Urothelium cell line (cell line): ENCODE results near the gene C2orf49.
"Not testable (repeated sequence)": the region's sequence is repeated elsewhere in the genome, so short reads cannot be mapped to it uniquely, and the experiment has no call there.

Source experiments
- DNase-seq: peaks from one replicate; pipeline ENCODE4 v3.0.0; 2011; ENCODE audit warnings: low spot score, mixed read lengths
- FAIRE-seq: peaks from 2 replicates; lab custom pipeline; 2011; peaks lifted over from hg19 to GRCh38; lab: Jason Lieb, UNC

Gene C2orf49

GRCh38 chr2:105320651-105321215 is 16.6 kb upstream of the C2orf49 start:
- DNase-seq (no peak), FAIRE-seq (no peak)

DNA sequence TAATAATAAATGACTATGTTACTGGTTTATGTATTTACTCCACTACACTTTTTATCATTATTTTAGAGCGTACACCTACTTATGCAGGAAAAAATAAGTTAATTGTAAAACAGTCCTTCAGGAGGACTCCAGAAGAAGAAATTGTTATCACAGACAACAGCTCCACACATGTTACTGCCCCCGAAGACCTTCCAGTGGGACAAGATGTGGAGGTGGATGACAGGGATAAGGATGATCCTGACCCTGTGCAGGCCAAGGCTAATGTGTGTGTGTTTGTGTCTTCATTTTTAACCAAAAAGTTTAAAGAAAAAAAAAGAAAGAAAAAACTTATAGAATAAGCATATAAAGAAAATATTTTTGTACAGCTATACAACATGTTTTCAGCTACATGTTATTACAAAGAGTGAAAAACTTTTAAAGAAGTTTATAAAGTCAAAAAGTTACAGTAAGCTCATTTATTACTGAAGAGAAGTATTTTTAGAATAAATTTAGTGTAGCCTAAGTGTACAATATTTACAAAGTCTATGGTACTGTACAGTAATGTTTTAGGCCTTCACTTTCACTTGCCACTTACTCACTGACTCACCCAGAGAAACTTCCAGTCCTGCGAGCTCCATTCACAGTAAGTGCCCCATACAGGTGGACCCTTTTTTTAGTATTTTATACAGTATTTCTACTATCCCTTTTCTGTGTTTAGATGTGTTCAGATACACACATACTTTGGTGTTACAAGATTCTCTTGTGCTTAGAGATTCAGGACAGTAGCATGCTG is 15.3 kb upstream of the C2orf49 start:
- DNase-seq (no peak), FAIRE-seq (no peak)

DNA sequence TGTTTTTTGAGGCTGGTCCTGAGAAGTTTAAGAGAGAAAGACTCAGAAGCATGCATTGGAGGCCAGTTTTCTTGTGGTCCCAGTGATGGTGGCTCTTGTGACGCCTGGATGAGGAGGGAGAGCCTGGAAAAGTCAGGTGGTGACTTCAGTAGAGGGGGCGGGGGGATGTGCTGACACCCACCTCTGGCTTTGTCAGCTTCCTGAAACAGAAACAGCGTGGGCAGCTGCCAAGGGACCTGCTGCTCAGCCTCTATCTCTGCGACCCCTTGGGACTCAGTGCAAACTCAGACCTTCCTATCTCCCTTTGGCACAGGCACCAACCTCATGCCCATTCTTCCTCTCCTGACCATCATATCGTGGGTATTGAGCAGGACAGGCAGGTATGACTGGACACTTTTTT is 14.2 kb upstream of the C2orf49 start:
- no peak for FAIRE-seq
- no peak for DNase-seq

- FAIRE-seq (no peak), DNase-seq (no peak)
Observed at GRCh38 chr2:105324101-105324500, 13.2 kb upstream of the C2orf49 start.

- DNase-seq (peak; percentile 67), FAIRE-seq (no peak)
Observed at GRCh38 chr2:105324732-105325131, 12.6 kb upstream of the C2orf49 start.

- DNase-seq, result no peak
- FAIRE-seq, result no peak
Observed at GRCh38 chr2:105325389-105325963, 11.9 kb upstream of the C2orf49 start.

GRCh38 chr2:105327271-105327670 is 10.1 kb upstream of the C2orf49 start:
- FAIRE-seq, DNase-seq: not testable (repeated sequence)

DNA sequence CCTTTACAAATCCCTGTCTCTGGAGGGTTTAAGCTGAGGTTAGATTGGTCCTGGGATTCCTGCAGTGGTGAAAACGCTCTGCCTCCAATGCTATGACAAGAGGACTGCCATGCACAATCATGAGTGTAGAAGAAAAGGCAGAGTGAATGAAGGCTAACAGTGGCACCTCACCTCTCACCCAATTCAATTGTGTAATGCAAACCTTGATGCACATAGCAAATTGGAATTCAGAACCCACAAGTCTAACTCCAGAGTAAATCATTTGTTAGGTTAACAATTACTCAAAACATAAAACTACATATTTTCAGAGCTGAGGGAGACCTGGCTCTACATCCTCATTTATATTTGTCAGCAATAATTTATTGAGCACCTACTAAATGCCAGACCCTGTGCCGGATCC is 9.7 kb upstream of the C2orf49 start:
- DNase-seq (no peak), FAIRE-seq (no peak)

GRCh38 chr2:105328281-105329196 is 8.8 kb upstream of the C2orf49 start:
- DNase-seq, result peak; percentile 40
- FAIRE-seq, result no peak

DNA sequence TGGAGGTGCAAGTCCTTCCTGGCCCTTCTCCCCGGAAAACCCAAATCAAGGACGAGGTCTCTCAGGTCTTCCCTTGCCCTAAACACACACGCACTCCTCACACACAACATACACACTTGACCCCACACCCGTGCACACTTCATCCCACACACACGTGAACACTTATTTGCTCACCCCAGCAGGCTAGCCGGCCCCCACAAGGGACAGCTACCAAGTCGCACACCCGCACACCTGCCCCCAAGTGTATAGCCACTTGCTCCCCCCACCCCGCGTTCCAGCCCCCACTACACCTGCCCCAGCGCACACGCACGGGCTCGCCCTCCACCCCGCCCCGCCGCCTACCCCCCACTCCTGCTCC is 8.2 kb upstream of the C2orf49 start:
- peak; percentile 59 for FAIRE-seq
- peak; percentile 25 for DNase-seq

DNA sequence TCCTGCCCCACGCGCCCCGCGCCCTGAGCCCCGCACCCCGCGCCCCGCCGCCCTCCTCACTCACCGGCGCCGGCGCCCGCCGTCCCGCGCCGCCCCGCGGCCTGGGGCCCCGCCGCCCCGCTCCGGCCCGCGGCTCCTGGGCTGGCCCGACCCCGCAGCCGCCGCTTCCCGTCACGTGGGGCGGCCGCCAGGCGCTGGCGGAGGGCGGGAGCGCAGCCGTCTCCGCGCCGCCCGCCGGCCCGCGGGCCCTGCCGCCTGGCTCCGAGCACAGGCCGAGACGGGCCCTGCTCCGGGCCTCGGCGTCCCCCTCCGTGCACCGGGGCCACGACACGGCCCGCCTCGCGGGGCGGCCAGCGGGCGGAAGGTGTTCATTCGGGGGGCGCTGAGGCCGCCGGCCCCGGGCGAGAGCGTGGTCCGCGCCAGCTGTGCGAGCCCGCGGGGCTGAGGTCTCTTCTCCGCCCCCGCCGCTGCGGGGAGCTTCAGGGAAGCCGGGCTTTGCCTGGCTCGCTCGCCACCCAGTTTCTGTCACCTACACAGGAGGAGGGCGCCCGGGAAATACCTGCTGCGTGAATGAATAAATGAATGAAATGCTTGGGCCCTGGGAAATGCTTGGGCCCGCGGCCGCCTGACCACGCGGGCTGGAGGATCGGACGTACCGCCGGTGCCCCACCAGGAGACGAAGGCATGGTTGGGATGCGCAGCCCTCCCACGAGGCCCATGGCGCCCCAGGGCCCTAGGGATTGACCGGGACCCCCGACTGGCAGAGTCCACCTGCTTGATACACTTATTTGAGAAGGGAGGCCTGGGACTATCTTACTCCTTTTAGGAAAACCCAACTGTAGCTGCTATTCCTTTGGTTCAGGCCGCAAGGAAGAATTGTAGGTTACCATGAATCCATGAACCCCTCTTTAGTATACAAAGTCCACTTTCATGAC is 7.5 kb upstream of the C2orf49 start, which contains the start of gene TGFBRAP1:
Gene TGFBRAP1, minus strand, starts transcription at position 175 of the 935 bp plus-strand sequence. CDS start 21,434 bp downstream, outside the sequence.
- no peak for FAIRE-seq
- peak; percentile 88 for DNase-seq

GRCh38 chr2:105330681-105331375 is 6.5 kb upstream of the C2orf49 start:
- FAIRE-seq, result no peak
- no peak for DNase-seq

DNA sequence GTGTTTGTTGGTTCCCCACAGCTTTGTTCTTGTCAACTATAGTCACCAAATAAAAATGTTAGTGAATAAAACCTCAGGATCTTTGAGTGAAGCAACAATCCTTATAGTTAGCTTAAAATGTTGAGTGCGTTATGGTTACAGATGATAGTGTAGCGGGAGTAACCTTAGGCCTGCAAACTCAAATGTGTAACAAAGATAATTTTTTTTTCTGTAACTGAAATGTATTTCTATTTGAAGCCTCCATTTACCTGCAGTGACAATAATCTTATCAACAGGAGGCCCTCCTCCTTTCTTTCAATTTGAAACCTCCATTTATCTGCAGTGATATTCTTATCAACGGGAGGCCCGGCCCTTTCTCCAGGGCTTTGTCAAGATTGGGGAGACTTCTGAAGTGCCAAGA is 3.1 kb upstream of the C2orf49 start:
- no peak for FAIRE-seq

DNA sequence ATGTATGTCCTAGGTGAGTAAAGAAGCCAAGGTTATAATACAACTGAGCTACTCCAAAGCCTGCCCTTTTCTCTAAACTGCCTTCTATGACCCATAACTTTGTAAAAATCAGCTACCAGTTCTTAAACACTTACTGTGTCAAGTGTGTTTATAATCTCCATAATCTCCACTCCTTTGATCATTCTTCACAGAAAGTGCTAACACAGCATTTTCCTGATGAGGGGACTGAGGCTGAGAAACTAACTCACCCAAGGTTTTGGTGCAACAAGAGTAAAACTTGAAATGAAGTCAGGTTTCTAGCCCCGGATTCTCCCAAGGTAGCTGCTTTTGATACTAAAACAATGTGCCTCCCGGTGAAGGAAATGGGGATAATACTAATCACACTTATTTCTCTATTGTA is 1.9 kb upstream of the C2orf49 start:
- DNase-seq, result no peak
- no peak for FAIRE-seq

More for the DNA sequence above, 3.1 kb upstream of the C2orf49 start:
- DNase-seq, result no peak

DNA sequence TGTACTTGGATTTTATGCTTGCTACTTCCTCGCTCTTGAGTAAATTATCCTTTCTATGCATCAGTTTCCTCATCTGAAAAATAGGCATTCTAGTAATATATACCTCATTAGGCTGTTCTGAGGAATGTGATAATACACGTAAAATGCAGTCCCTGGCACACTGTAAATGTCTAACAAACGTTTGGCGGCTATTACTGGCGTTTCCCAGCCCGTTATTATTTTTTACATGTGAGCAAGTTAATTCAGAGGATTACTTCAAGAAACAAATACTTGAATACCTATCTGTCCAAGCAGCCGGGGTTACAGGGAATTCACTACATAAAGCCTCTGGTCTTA is 586 bp upstream of the C2orf49 start:
- FAIRE-seq (no peak), DNase-seq (no peak)

DNA sequence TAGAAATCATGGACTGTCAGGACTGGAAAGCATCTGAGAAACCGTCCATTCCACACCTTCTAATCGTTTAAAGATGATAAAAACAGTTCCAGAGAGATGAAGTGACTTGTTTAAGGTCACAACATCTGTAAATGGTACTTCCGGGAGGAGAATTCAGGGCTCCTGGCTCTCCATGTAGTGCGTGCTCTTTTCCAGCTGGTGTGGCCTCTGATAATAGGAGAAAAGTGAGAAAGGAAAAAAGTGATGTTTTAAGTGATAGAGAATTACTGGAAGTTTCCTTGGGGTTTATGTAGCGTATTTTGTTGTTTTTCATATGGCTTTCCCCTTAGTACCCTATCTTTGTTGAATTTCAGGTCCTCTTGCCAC is 663 bp downstream of the C2orf49 start:
- FAIRE-seq (no peak), DNase-seq (no peak)

- DNase-seq, result no peak
Observed at GRCh38 chr2:105339414-105339813, 2.1 kb downstream of the C2orf49 start.

GRCh38 chr2:105344704-105345345 is 7.5 kb downstream of the C2orf49 start:
- no peak for FAIRE-seq
- DNase-seq, result no peak

More at GRCh38 chr2:105339414-105339813, 2.1 kb downstream of the C2orf49 start:
- FAIRE-seq, result no peak

GRCh38 chr2:105357122-105357521 is 19.8 kb downstream of the C2orf49 start:
- FAIRE-seq, result no peak
- no peak for DNase-seq
